GM12878 (cell line): ENCODE data around the gene PDHA1. TPM values are rescaled to one million over a fixed set of nuclear protein-coding genes. Genes with fewer than 3 reads are reported as not detected.

Experiments used
- ATAC-seq: fragments of 200-7000 bp; cut with Tn5 transposase; 3 replicates; pipeline ENCODE4 v1.9.1; 2020; ENCODE audit warnings: mild to moderate bottlenecking, moderate library complexity
- BruUV-seq: library from RNA; stranded (reverse); fragments of 400-500 nt; replicated peaks from 2 replicates; lab custom pipeline; 2021; lab: Mats Ljungman, UMichigan
- CTCF ChIA-PET: fragments of 300-600 bp; sonication (Branson Sonifier 250); formaldehyde crosslinking; extraction: SDS; loops from one replicate; lab custom pipeline; 2021; ENCODE audit warnings: inconsistent platforms; lab: Yijun Ruan, JAX
- POLR2A ChIA-PET: fragments of 350-600 bp; formaldehyde crosslinking; extraction: SDS; loops from one replicate; lab custom pipeline; 2021; ENCODE audit warnings: inconsistent platforms; lab: Charles Lee
- RAD21 ChIA-PET: fragments of 300-600 bp; sonication (Branson Sonifier 250); formaldehyde crosslinking; loops from one replicate; lab custom pipeline; 2023; ENCODE audit warnings: antibody characterized with exemption; ENCODE audit not compliant: unreplicated experiment; lab: Charles Lee
- SMC1A ChIA-PET: fragments of 300-600 bp; sonication (Branson Sonifier 250); formaldehyde crosslinking; loops from one replicate; lab custom pipeline; 2023; ENCODE audit not compliant: unreplicated experiment, uncharacterized antibody; lab: Charles Lee
- DNase-seq: peaks from one replicate; pipeline ENCODE4 v3.0.0-alpha.2; 2011; ENCODE audit warnings: low read depth, low spot score
- FAIRE-seq: peaks from 3 replicates; lab custom pipeline; 2011; peaks lifted over from hg19 to GRCh38; lab: Jason Lieb, UNC
- H2AFZ ChIP-seq: 2 replicates; pipeline ENCODE4 v1.6.0; 2011; ENCODE audit warnings: low read depth, low read length, control low read depth; ENCODE audit not compliant: control insufficient read depth
- H3K27ac ChIP-seq: 2 replicates; pipeline ENCODE4 v1.5.1; 2011; ENCODE audit warnings: control low read depth; ENCODE audit not compliant: control insufficient read depth, insufficient read depth
- H3K27me3 ChIP-seq, 2 experiments: replicated peaks in 1 of 2; 2 replicates each; pipeline versions ENCODE4 v1.6.0 to v1.6.1; 2011; ENCODE audit warnings: low read length in 1 of 2; ENCODE audit not compliant: control insufficient read depth in 2 of 2, insufficient read depth in 2 of 2
- H3K36me3 ChIP-seq, 2 experiments: 2 replicates each; pipeline ENCODE4 v1.5.1; 2011; ENCODE audit warnings: low read length in 1 of 2; ENCODE audit not compliant: control insufficient read depth in 2 of 2, insufficient read depth in 2 of 2
- H3K4me1 ChIP-seq: 2 replicates; pipeline ENCODE4 v1.6.1; 2011; ENCODE audit warnings: mild to moderate bottlenecking, low read length, moderate library complexity, mixed read lengths; ENCODE audit not compliant: control insufficient read depth, insufficient read depth
- H3K4me2 ChIP-seq: 2 replicates; pipeline ENCODE4 v1.6.0; 2011; ENCODE audit warnings: control low read depth; ENCODE audit not compliant: control insufficient read depth, insufficient read depth
- H3K4me3 ChIP-seq: fragments of 200-600 bp; sonication (generic); 2 replicates; pipeline ENCODE4 v1.5.1; 2016
- H3K79me2 ChIP-seq: 2 replicates; pipeline ENCODE4 v1.6.0; 2011; ENCODE audit warnings: low read length; ENCODE audit not compliant: control insufficient read depth, insufficient read depth
- H3K9ac ChIP-seq: 2 replicates; pipeline ENCODE4 v1.8.0; 2011; ENCODE audit warnings: low read length, control low read depth, mixed read lengths; ENCODE audit not compliant: control insufficient read depth, insufficient read depth
- H3K9me3 ChIP-seq: replicated peaks from 3 replicates; pipeline ENCODE4 v1.5.1; 2011; ENCODE audit warnings: mild to moderate bottlenecking, low read length; ENCODE audit not compliant: control insufficient read depth, insufficient read depth
- H4K20me1 ChIP-seq: 2 replicates; pipeline ENCODE4 v1.6.0; 2011; ENCODE audit not compliant: control insufficient read depth, insufficient read depth
- ATF7 ChIP-seq: fragments of 450-650 bp; IDR thresholded peaks from 2 replicates; pipeline ENCODE4 v1.6.1; 2016; ENCODE audit warnings: low read depth, mild to moderate bottlenecking
- BCL11A ChIP-seq: IDR thresholded peaks from 2 replicates; pipeline ENCODE4 v1.6.1; 2011; ENCODE audit warnings: low read depth, low read length
- BHLHE40 ChIP-seq, 2 experiments: fragments of 450-650 bp in 1 of 2; IDR thresholded peaks; 2 replicates each; pipeline ENCODE4 v1.6.1; 2011 to 2017; ENCODE audit warnings: low read depth in 2 of 2, borderline replicate concordance in 1 of 2, improper control_type of control experiment in 1 of 2, low read length in 1 of 2, mild to moderate bottlenecking in 1 of 2
- CREM ChIP-seq: IDR thresholded peaks from 2 replicates; pipeline ENCODE4 v1.6.1; 2014; ENCODE audit warnings: antibody characterized with exemption, low read depth
- ESRRA ChIP-seq: IDR thresholded peaks from 2 replicates; pipeline ENCODE4 v1.6.1; 2012; ENCODE audit warnings: mild to moderate bottlenecking, low read length, improper control_type of control experiment
- FOXM1 ChIP-seq: IDR thresholded peaks from 2 replicates; pipeline ENCODE4 v1.6.1; 2012; ENCODE audit warnings: low read depth, mild to moderate bottlenecking, inconsistent platforms, low read length, moderate library complexity
- IKZF2 ChIP-seq, 2 experiments: fragments of 450-650 bp; IDR thresholded peaks; 2 replicates each; pipeline ENCODE4 v1.6.1; 2017; ENCODE audit warnings: mild to moderate bottlenecking in 2 of 2, moderate library complexity in 2 of 2
- KAT2A ChIP-seq: conservative IDR thresholded peaks from 2 replicates; pipeline ENCODE4 v1.6.1; 2011; ENCODE audit warnings: low read depth, low read length; ENCODE audit not compliant: control insufficient read depth
- MEF2B ChIP-seq: fragments of 450-650 bp; IDR thresholded peaks from 2 replicates; pipeline ENCODE4 v1.6.1; 2018; ENCODE audit warnings: mild to moderate bottlenecking, moderate library complexity; ENCODE audit not compliant: partially characterized antibody, poor library complexity, severe bottlenecking
- MTA3 ChIP-seq: IDR thresholded peaks from 2 replicates; pipeline ENCODE4 v1.6.1; 2012; ENCODE audit warnings: low read length, inconsistent platforms, borderline replicate concordance
- RAD51 ChIP-seq: fragments of 450-650 bp; IDR thresholded peaks from 2 replicates; pipeline ENCODE4 v1.6.1; 2016; ENCODE audit warnings: moderate library complexity, mild to moderate bottlenecking, inconsistent platforms
- RUNX3 ChIP-seq: IDR thresholded peaks from 2 replicates; pipeline ENCODE4 v1.6.1; 2012; ENCODE audit warnings: low read length, inconsistent platforms
- YY1 ChIP-seq: IDR thresholded peaks from 2 replicates; pipeline ENCODE4 v1.6.1; 2011; ENCODE audit warnings: low read depth, mild to moderate bottlenecking, low read length
- WGBS: methylation state at CpG from one replicate; pipeline ENCODE4 v1.1.6; 2016; ENCODE audit warnings: low lambda C conversion rate; ENCODE audit not compliant: insufficient replicate concordance, insufficient coverage; ENCODE audit errors: missing lambda C conversion rate; 5-methylcytosine and 5-hydroxymethylcytosine counted together
- in situ Hi-C: fragments of 300-500 bp; cut with MboI; formaldehyde crosslinking; loops from 9 replicates; pipeline ENCODE4 v1.14.3; 2018; ENCODE audit warnings: mixed read lengths
- intact Hi-C: fragments of 100-400 bp; cut with micrococcal nuclease; formaldehyde crosslinking; loops from one replicate; pipeline ENCODE4 v1.14.2; 2022; ENCODE audit not compliant: unreplicated experiment
- polyA plus RNA-seq, 11 experiments: library from polyadenylated mRNA; depleted of rRNA in 4 of 11; unstranded in 6 of 11; stranded (reverse) in 5 of 11; fragments of >200 nt; fragmentation: Nextera tagmentation in 4 of 11; fragmentation: Illumina TruSeq in 1 of 11; extraction: Ambion mirVana in 4 of 11; extraction: Trizol in 1 of 11; gene quantifications; 1 replicate in 1 of 11; 2 replicates in 10 of 11; pipeline versions ENCODE4 v1.2.1 to v1.2.3, GENCODE V29; 2011 to 2016; ENCODE audit warnings: inconsistent platforms in 2 of 11, missing spikeins in 2 of 11, low read depth in 1 of 11
- total RNA-seq, 4 experiments: library from RNA; depleted of rRNA in 3 of 4; stranded (reverse); fragments of >200 nt in 3 of 4; fragmentation: Illumina TruSeq in 1 of 4; extraction: Trizol in 1 of 4; gene quantifications; 2 replicates each; pipeline versions ENCODE4 v1.2.1 to v1.2.3, GENCODE V29; 2013 to 2021
- TF ChIP-seq, protein P1 (sequence below): IDR thresholded peaks from 2 replicates; pipeline ENCODE4 v1.6.1; 2012; ENCODE audit warnings: low read length, inconsistent platforms
- TF ChIP-seq, protein P2 (sequence below): IDR thresholded peaks from 2 replicates; pipeline ENCODE4 v1.6.1; 2012; ENCODE audit warnings: mild to moderate bottlenecking, low read depth, low read length
- TF ChIP-seq, protein P3 (sequence below): fragments of 450-650 bp; IDR thresholded peaks from 2 replicates; pipeline ENCODE4 v1.6.1; 2017; ENCODE audit warnings: mild to moderate bottlenecking, low read depth, inconsistent platforms; ENCODE audit not compliant: poor library complexity, severe bottlenecking

The PDHA1 gene
- total and polyA plus RNA-seq, 10 of the 15 experiments (the other 5 are each of a cell fraction or from before 2014, with no cell fraction given), result 175 to 370 (median 270) TPM

DNA sequence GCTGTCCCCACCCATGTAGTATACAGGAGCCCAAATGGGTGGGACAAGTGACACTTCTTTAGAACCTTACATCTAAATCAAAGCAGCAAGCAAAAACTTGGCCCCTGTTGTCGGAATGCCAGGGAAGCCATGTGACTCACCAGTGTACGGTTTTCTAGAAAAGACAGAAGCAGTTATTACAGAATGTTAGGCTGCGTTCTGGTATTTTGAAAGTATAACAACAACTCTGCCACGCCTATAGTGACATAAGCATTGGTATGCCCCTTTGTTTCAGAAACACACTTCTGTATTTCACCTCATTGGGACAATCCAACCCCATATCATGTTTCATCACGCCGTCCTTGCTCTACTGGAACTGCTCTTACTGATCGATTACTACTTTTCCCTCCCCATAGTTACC, 14.8 kb downstream of the PDHA1 start:
- Histone ChIP-seq H3K9ac (no peak overlapping the region), H3K4me1 (no peaks in the 10 kb centered on the region), H2AFZ (no peak overlapping the region)
- intact Hi-C loops, result no loop called here
- FAIRE-seq, result no peak
- SMC1A ChIA-PET, result no interaction called here
- no peak for TF ChIP-seq FOXM1
- TF ChIP-seq YY1, result no peak
- TF ChIP-seq, protein P1, sequence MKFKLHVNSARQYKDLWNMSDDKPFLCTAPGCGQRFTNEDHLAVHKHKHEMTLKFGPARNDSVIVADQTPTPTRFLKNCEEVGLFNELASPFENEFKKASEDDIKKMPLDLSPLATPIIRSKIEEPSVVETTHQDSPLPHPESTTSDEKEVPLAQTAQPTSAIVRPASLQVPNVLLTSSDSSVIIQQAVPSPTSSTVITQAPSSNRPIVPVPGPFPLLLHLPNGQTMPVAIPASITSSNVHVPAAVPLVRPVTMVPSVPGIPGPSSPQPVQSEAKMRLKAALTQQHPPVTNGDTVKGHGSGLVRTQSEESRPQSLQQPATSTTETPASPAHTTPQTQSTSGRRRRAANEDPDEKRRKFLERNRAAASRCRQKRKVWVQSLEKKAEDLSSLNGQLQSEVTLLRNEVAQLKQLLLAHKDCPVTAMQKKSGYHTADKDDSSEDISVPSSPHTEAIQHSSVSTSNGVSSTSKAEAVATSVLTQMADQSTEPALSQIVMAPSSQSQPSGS, result no peak
- TF ChIP-seq CREM, result no peak
- no peak for TF ChIP-seq RAD51
- TF ChIP-seq, protein P2, sequence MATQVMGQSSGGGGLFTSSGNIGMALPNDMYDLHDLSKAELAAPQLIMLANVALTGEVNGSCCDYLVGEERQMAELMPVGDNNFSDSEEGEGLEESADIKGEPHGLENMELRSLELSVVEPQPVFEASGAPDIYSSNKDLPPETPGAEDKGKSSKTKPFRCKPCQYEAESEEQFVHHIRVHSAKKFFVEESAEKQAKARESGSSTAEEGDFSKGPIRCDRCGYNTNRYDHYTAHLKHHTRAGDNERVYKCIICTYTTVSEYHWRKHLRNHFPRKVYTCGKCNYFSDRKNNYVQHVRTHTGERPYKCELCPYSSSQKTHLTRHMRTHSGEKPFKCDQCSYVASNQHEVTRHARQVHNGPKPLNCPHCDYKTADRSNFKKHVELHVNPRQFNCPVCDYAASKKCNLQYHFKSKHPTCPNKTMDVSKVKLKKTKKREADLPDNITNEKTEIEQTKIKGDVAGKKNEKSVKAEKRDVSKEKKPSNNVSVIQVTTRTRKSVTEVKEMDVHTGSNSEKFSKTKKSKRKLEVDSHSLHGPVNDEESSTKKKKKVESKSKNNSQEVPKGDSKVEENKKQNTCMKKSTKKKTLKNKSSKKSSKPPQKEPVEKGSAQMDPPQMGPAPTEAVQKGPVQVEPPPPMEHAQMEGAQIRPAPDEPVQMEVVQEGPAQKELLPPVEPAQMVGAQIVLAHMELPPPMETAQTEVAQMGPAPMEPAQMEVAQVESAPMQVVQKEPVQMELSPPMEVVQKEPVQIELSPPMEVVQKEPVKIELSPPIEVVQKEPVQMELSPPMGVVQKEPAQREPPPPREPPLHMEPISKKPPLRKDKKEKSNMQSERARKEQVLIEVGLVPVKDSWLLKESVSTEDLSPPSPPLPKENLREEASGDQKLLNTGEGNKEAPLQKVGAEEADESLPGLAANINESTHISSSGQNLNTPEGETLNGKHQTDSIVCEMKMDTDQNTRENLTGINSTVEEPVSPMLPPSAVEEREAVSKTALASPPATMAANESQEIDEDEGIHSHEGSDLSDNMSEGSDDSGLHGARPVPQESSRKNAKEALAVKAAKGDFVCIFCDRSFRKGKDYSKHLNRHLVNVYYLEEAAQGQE, result no peak
- no peak for TF ChIP-seq IKZF2 (IDR thresholded peaks at IDR 0.05)
- TF ChIP-seq RUNX3, result no peak
- TF ChIP-seq BHLHE40 (IDR thresholded peaks at IDR 0.05; ENCODE audit: borderline replicate concordance in 1 of 2, low read depth in 2 of 2, low read length in 1 of 2), result no peak
- TF ChIP-seq, protein P3, sequence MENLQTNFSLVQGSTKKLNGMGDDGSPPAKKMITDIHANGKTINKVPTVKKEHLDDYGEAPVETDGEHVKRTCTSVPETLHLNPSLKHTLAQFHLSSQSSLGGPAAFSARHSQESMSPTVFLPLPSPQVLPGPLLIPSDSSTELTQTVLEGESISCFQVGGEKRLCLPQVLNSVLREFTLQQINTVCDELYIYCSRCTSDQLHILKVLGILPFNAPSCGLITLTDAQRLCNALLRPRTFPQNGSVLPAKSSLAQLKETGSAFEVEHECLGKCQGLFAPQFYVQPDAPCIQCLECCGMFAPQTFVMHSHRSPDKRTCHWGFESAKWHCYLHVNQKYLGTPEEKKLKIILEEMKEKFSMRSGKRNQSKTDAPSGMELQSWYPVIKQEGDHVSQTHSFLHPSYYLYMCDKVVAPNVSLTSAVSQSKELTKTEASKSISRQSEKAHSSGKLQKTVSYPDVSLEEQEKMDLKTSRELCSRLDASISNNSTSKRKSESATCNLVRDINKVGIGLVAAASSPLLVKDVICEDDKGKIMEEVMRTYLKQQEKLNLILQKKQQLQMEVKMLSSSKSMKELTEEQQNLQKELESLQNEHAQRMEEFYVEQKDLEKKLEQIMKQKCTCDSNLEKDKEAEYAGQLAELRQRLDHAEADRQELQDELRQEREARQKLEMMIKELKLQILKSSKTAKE, result no peak
- no peak for TF ChIP-seq KAT2A
- TF ChIP-seq MEF2B, result no peak
- TF ChIP-seq BCL11A, result no peak
- no peak for TF ChIP-seq MTA3
- TF ChIP-seq ESRRA, result no peak
- TF ChIP-seq ATF7, result no peak
- TF ChIP-seq, all 136 proteins: peak for 0
- no peak for ATAC-seq
- Histone ChIP-seq H3K9me3 (no peaks in the 10 kb centered on the region), H3K36me3 (peaks cover 2 to 10% of the 10 kb centered on the region in 2 experiments; a peak in 2 of 4 replicates), H3K27ac (no peak overlapping the region), H3K4me3 (no peak overlapping the region), H3K27me3 (no peaks in the 10 kb centered on the region), H4K20me1 (no peaks in the 10 kb centered on the region), H3K4me2 (no peak overlapping the region), H3K79me2 (no peaks in the 10 kb centered on the region)
- in situ Hi-C loops, result loop anchor here (25.0 kb wide), 1 partner anchor 529 kb away; the partner anchor contains the start of gene SH3KBP1
- ChIA-PET RAD21 (no interaction called here), POLR2A (no interaction called here), CTCF (interaction anchor here (2.4 kb wide), 1 partner anchor 14 kb away, joined by 8 read pairs; no protein-coding TSS in a partner anchor)
- DNase-seq, result no peak
- 49% methylated on average over 7 of the region's 7 CpGs for WGBS
- no TSS peak for BruUV-seq
